GM18519 (cell line): ENCODE measurements around the gene ANLN.

Source experiments
- ATAC-seq: cut with Tn5 transposase; IDR thresholded peaks from one replicate; pipeline ENCODE4 v1.9.1; 2021; ENCODE audit warnings: mild to moderate bottlenecking, moderate library complexity; ENCODE audit not compliant: unreplicated experiment, low FRiP score

The ANLN gene, protein sequence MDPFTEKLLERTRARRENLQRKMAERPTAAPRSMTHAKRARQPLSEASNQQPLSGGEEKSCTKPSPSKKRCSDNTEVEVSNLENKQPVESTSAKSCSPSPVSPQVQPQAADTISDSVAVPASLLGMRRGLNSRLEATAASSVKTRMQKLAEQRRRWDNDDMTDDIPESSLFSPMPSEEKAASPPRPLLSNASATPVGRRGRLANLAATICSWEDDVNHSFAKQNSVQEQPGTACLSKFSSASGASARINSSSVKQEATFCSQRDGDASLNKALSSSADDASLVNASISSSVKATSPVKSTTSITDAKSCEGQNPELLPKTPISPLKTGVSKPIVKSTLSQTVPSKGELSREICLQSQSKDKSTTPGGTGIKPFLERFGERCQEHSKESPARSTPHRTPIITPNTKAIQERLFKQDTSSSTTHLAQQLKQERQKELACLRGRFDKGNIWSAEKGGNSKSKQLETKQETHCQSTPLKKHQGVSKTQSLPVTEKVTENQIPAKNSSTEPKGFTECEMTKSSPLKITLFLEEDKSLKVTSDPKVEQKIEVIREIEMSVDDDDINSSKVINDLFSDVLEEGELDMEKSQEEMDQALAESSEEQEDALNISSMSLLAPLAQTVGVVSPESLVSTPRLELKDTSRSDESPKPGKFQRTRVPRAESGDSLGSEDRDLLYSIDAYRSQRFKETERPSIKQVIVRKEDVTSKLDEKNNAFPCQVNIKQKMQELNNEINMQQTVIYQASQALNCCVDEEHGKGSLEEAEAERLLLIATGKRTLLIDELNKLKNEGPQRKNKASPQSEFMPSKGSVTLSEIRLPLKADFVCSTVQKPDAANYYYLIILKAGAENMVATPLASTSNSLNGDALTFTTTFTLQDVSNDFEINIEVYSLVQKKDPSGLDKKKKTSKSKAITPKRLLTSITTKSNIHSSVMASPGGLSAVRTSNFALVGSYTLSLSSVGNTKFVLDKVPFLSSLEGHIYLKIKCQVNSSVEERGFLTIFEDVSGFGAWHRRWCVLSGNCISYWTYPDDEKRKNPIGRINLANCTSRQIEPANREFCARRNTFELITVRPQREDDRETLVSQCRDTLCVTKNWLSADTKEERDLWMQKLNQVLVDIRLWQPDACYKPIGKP

DNA sequence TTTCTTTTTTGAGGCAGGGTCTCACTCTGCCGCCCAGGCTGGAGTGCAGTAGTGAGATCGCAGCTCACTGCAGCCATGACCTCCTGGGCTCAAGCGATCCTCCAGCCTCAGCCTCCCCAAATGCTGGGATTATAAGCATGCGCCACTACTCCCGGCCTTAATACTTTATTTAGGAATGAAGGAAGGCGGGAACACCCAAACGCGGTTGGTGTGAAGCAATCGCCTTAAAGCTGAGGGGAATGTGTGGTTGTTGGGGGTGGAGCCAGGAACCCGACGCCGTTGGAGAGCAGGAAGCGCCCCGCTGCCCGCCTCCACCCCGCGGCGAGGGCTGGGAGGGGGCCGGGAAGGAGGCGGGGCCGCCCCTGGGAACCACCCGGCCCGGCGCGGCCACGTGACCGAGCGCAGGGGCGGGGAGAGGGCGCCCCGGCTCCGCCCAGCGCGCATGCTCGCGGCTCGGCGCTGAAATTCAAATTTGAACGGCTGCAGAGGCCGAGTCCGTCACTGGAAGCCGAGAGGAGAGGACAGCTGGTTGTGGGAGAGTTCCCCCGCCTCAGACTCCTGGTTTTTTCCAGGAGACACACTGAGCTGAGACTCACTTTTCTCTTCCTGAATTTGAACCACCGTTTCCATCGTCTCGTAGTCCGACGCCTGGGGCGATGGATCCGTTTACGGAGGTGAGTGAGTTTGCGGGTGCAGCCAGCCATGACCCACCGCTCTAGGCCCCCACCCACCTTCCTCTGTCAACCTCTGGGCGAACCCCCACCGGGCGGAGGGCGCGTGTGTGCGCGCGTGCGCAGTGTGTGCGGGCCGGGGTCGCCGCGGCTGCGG, at the start of gene ANLN:
Gene ANLN (plus strand): TSS at position 492 of the 828 bp plus-strand sequence. CDS start 165 bp downstream, at position 657.
- peak; percentile 54 for ATAC-seq

DNA sequence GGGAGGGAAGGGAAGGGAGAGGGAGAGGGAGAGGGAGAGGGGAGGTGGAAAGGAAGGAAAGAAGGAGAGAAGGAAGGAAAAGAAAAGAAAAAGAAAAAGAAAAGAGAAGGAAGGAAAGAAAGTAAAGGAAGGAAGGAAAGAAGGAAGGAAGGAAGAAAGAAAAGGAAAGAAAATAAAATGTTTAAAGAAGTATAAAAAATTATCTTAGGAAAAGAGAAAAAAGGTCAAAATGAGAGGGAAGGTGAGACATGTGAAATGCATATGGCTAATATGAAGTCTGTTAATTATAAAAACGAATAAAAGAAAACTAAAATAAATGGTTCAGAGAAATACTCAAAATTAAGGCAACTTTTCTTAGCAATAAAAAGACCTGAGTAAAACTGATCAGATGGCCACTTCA, 46.1 kb upstream of the ANLN start:
- ATAC-seq = no peak

DNA sequence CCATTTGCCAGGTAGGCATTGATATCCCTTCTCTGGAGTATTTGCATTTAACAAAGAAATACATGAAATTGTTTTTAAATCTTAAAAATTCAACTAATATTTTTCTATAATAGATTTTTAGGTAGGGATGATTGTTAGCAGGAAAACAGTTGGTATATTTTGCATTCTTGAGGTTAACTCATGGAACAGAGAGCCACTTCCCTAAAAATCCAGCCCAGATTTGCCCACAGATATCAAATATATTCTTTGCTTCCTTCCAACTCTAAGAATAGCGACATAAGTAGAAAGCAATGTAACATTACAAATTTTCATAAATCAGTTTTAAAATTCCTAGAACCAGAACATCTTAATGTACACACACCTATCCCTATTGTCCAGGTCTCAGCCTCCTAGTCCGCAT, 45.0 kb upstream of the ANLN start:
- no peak for ATAC-seq

DNA sequence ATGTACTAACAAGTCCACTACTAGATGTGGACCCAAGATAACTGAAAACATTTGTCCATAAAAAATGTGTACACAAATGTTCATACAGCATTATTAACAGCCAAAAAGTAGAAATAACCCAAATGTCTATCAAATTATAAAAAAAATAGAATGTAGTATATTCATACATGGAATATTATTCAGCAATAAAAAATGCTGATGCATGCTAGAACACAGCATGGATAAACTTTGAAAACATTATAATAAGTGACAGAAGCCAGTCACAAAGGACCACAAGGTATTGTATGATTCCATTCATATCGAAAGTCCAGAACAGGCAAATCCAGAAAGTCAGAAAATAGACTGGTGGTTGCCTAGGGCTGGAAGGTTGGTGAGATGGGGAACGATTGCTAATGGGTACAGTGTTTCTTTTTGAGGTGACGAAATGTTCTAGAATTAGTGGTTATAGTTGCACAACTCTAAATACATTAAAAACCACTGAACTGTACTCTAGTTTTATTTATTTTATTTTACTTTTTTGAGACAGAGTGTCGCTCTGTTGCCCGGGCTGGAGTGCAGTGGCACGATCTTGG, 43.3 kb upstream of the ANLN start:
- ATAC-seq = no peak

DNA sequence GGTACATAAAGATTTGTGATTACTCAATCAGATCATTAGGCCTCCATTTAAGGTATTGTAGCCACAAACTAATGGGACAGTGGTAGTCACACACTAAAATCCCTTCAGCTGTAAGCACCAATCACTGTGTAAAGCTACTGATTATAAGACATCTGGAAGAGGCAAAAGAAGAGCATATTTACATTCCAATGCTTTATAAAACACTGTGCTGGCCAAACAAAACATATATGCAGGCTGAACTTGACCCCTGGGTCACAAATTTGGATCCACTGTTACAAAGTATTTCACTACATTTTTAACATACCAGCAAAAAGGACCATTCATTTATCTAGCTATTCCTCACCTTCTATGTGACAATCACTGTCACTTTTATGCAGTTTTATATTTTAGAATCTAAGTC, 41.4 kb upstream of the ANLN start:
- no peak for ATAC-seq

DNA sequence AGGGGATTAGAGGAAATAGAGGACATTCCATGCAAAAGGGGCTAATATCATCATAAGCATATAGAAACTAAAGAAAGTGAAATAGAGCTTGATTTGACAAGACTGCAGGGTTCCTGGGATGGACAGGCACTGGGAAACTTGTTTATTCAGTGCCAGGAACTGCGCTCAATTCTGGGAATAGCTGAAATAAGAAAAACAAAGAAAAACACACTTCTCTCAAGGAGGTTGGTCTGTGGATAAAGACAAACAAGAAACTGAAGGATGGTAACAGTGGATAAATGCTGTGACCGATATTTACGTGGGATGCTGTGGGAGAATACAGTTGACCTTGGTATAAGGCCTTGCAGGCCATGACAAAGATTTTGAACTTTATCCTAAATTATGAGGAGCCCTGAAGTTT, 40.9 kb upstream of the ANLN start:
- ATAC-seq = no peak

DNA sequence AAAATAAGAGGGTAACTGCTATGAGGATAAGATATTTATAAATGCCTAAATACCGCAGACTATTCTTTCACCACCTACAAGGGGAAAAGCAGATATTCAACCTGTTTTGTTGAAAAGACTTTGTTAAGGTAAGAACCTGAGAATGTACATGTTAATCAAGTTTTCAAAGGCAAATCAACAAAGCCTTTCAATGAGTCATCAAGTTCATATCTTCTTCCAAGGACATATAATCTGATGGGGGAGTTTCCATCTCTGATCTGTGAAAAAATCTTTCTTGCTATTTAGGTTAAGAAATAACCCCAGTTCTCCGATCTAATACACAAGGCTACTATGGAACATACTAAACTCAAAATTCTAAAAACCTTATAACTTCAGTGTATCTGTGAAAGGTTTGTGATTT, 40.0 kb upstream of the ANLN start:
- ATAC-seq = no peak

DNA sequence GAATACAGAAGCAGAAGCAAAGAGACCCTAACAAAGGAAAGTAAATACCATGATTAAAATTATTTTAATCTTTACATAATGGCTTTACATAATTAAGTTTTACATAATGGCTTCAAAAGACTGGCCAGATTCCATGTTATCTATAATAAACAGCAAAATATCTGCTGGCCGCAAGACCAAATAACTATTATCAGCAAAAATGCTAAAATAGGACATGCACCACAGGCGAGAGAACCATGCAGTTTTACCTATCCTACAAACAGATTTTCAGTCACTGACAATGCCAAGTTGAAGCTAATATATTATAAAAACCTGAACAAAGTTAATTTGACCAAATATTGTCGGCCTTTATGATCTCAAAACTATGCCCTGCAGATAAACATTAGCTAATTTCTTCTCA, 34.2 kb upstream of the ANLN start:
- ATAC-seq = no peak

DNA sequence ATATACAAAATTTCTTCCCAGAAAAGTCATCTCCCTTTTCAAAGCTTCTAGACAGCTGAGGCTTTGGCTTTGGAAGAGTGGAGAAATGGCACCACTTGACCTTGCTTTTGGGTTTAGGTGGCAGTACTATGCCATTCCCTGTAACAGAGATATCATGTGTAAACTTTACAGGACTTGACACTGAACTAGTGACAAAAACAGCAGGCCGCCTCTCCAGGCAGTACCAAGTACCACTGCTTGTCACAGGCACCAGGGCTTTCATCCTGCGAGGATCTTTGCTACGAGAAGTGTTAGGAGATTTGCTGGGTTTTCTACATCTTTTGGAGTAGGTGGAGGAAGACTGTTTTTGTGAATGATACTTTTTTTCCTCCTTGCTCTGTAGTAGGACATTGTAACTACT, 32.6 kb upstream of the ANLN start:
- no peak for ATAC-seq

DNA sequence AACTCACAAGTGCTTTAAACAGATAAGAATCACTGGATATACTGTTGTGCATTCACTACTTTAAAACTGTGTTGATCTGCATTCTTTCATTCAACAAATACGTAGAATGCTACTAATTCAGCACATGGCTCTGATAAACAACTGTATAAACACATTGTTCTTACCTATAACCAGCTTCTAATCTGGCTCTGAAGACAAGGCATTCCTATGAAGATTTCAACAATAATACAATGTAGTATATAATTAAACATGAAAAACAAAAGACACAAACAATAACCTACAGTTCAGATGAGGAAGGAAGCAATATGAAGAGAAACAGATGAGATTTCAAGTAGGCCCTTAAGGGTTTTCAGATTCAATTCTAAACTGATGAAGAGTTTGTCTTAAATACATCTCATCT, 31.1 kb upstream of the ANLN start:
- no peak for ATAC-seq

DNA sequence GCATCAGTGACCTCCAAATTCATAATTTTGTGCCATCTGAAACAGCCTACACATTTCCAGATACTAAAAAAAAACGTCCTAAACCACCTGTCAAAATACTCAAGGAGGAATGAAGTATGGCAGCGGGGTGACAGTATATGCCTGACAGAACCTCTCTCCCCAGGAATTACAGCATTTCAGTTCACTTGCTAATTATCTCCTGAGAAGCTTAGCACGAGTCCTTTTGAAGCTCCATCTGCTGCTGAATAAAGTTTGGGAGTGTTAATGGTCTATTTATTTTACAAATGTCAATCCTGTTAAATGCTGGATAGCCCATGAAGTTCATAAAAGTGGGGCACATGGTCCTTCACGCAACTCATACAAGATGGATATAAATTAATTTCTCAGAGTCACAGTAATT, 29.4 kb upstream of the ANLN start:
- no peak for ATAC-seq

DNA sequence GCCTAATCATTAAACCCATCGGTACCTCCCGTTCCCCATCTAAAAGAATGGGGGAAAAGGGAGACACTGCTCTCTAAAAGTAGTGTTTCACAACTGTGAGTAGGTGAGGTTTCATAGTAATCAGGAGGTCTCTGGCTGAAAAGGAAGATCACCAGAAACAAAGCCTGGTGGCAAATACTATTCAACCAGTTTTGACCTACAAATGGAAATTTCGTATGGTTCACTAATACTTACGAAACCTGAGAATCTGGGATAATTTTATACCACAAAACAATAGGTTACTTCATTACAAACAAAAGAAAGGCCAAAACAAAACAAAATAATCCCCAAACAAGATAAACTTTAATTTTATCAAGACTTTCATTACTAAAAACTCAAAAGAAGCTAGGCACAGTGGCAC, 28.4 kb upstream of the ANLN start:
- no peak for ATAC-seq

DNA sequence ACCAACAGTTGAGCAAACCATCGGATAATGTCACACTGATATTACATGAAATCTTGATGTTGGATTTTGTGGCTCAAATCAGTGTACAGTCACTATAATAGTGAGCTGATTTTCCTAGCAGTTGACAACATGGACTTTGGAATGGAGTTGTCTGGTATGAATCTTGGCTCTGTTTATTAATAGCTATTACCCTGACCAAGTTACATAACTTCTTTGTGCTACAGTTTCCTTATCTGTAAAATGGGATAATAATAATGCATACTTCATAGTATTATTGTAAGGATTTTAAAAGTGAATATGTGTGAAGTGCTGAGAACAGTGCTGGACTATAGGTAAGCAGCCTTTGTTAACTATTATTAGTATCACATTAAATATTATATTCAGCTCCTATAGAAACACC, 26.1 kb upstream of the ANLN start:
- no peak for ATAC-seq

DNA sequence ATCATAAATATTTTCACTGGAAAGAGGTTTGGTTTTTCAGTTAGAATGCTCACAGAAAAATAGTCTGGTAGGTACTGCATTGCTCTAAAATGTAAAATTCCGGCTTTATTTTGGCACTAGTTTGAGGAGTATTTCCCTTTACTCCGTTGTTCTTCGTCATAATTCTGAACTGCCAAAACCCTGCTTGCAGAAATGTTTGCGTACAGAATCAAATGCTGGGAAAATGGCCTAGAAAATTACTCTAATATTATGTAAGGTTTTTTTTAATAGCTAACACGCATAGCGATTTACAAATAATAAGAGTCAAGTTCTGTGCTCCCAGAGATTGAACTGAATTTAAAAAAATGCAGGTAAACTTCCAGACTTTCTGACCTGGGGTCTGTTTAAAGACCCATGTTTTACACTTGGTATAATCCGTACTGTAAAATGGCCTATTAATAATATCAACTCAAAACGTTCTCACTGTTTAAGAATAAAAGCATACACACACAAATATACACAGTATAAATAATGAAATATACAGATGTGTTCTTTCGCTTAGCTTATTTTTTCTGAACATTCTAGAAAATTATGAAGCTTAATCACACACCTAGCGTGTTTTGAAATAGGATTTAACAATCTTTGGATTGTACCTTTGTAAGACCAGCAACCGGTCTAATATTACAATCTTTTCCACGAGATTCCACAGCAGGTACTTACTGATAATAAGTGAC, 23.5 kb upstream of the ANLN start:
- no peak for ATAC-seq

DNA sequence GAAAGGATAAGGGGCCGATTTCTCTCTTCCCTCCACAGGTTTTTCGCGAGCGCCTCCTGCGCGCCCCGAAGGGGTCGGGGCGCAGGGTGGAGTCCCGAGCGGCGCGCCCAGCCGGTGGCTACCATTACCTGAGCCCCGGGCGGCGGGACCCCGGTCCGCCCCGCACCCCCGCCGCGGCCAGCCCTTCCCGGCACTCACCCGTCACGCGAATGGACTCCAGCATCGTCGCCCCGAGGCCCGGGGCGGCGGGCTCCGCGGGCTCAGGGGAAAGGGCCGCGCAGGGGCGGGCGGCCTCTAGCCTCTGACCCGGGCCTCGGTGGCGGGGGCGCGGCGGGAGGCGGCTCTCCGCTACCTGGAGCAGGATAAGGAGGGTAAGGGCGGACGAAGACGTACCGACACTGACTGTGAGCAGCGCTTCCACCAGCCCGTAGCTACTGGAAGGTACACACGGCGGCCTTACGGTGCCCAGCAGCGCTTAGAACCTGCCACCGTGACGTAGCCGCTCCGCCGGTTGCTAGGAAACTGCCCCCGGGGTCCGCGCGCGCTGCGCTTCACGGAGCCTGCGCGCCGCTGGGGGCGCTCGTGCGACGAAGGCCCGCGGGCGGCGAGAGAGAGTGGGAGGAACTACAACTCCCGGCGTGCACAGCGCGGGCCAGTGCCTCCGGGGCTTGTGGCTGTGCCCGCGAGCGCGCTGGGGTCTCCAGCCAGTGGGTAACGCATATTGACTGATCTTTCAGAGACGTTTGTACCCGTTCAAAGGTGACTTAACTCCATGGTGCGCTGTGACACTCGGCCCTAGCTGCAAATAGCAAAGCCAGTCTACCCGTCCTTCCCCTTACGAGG, 22.7 kb upstream of the ANLN start:
- peak; percentile 97 for ATAC-seq

DNA sequence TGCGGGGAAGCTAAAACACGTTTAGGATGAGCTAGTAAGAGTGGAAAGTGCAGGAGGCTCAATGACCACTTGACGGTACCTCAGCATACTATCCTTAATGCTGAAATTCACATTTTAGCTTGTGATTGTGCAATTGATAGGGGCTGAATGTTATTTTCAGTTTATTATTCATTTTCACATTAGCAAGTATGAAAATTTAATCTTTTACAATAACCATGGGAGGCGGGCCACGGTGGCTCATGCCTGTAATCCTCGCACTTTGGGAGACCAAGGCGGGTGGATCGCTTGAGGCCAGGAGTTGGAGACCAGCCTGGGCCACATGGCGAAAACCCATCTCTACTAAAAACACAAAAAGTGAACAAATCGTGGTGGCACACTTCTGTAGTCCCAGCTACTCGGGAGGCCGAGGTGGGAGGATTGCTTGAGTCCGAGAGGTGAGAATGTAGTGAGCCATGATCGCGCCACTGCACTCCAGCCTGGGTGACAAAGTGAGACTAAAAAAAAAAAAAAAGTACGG, 22.0 kb upstream of the ANLN start:
- ATAC-seq = no peak

DNA sequence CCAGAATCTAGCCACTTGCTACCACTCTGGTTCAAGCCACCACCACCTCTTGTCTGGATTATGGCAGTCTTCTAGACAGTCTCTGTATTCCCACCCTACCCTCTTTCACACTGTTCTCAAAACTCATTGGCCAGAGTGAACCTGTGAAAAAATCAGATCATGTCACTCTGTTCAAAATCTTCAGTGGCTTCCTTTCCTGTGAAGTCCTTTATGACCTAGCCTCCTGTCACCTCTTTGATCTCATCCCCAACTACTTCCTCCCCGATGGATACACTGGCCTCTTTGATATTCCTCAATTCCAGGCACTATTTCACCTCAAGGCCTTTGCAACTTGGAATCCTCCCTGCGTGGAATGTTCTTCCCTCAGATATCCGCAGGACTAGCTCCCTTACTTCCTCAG, 21.2 kb upstream of the ANLN start:
- ATAC-seq = no peak

DNA sequence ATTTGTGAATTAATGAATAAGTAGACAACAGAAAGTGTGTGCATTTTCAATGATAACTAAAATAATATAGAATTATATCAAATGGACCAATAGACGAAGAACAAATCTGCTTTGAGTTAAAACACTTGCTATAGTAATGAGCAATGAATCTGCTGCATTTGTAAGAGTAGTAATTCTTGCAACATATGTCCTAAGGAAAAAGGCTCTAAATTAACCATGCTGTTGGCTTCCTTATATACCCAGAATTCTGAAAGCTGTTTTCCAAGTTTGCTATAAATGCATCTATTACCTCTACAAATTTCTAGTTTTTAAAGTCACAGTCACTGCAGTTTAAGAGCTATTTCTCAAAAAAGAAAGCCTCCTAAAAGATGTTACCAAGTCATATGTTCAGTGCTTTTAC, 20.5 kb upstream of the ANLN start:
- no peak for ATAC-seq
